Smooth muscle cell of the brain vasculature (primary cell): Measurements from ENCODE around the gene PMEL.
"Not testable (repeated sequence)": the region's sequence is repeated elsewhere in the genome, so short reads cannot be mapped to it uniquely, and the experiment has no call there.

ENCODE experiments used
- DNase-seq: peaks from one replicate; pipeline ENCODE4 v3.0.0-alpha.2; 2012; ENCODE audit warnings: low read depth, low spot score

The PMEL gene

GRCh38 chr12:55965941-55966407 lies at the start of gene PMEL:
PMEL (minus strand) TSS chr12:55966042; CDS start chr12:55966011, 31 bp downstream.
- no peak for DNase-seq

GRCh38 chr12:56014205-56014604 lies 48.4 kb upstream of the PMEL start:
- DNase-seq, result no peak

DNA sequence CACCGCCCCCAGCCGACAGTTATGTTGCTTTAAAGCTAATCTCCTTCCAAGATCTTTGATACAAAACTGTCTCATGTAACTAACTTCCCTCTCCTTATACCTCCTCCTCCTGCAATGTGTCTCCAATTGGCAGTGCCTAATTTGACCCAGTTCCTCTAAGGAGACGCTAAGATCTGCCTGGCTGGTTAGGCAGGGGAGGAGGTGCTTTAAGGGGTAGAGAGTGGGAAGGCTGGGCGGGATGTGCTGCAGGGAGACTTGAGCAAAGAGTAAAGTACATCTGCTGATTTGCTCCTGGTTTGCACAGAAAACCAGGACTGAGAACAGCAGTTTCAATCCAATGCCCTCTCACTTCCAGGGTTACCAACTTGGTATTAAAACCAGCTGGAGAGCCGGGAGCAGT lies 47.6 kb upstream of the PMEL start:
- no peak for DNase-seq

DNA sequence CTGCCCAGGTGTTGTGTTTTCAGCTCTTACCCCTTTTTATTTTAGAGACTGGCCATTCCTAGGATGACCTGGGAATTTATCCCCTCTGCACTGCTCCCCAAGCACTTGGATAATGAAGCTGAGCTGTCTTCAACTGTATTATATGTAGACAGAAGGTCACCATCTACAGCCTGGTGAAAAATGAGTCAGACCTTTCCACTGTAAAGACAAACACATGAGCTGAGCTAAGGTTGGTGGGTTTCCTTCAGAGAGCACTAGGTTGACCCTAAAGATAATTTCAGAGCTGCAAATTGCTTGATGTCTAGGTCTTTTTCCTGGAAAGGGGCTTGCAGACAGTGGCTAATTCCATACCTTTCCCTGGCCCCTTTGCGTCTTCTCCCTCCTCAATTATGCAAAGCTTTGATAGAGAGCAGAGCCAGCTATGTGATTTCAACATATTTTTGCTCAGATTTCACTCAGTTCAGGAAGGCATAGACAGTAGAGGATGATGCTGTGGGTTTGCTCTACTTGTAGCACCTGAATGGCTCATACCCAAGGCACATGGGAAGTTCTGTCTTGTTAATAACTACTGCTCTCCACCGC lies 45.8 kb upstream of the PMEL start:
- no peak for DNase-seq

- no peak for DNase-seq
Observed at GRCh38 chr12:56010111-56010570, 44.3 kb upstream of the PMEL start.

DNA sequence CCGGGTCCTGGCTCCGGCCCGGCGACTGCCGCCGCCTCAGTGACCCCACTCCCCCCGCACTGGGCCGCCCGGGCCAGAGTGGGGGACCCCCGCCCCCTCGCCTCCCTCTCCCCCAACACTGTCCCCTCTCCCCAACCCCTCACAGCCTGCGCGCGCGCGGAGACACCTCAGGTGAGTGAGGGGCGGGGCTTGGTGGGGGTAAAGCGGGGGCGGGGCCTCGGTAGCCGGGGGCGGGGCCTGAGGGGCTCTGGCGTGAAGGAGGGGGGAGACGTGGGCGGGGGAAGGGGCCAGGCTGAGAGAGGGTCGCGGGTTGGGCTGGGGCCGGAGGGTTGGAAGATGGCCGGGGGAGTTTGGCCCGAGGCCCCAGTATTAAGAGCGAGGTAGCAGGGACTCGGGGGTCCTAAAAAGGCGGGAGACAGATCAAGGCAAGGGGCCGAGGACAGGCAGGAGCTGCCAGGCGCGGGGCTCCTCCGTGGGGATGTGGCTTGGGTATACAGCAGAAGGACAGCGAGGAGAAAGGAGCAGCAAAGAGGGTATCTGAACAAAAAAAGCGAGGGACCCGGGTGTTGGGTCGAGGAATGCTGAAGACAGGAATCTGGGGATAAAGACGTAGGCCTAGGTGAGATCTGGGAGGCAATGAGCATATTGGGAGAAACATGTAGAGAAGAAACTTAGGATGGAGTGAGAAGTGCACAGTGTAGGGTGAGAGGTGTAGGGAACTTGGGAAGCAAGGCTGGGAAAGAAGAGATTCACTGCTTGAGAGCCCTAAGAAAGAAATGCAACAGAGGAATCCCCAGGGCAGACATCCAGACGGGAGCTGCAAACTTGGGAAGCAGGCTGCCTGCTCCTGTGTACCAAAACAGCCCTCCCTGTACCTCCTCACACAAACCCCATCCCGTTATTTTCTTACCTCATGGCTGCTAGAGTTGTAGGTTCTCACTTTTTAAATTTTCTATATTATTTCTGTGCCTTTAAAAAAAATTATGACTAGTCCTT lies 42.0 kb upstream of the PMEL start:
- no peak for DNase-seq

DNA sequence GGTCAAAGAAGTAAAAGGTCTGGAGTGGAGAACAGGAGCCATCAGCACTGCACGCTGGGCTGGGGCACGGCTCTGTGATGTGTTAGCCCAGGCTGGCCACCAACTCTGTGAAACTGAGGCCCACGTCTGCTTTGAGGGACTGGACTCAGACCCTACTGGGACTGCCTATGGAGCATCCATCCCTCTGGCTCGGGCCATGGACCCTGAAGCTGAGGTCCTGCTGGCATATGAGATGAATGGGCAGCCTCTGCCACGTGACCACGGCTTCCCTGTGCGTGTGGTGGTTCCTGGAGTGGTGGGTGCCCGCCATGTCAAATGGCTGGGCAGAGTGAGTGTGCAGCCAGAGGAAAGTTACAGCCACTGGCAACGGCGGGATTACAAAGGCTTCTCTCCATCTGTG lies 38.4 kb upstream of the PMEL start:
- no peak for DNase-seq

- DNase-seq, result not testable (repeated sequence)
Observed at GRCh38 chr12:56003376-56003775, 37.5 kb upstream of the PMEL start.

- no peak for DNase-seq
Observed at GRCh38 chr12:56001487-56002100, 35.8 kb upstream of the PMEL start.

GRCh38 chr12:55999999-56000540 lies 34.2 kb upstream of the PMEL start:
- DNase-seq, result not testable (repeated sequence)

GRCh38 chr12:55999522-55999921 lies 33.7 kb upstream of the PMEL start:
- DNase-seq, result not testable (repeated sequence)

- no peak for DNase-seq
Observed at GRCh38 chr12:55997535-55997859, 31.7 kb upstream of the PMEL start.

GRCh38 chr12:55996715-55997534 lies 31.1 kb upstream of the PMEL start, which contains the start of gene SUOX:
SUOX (plus strand) TSS chr12:55997276; CDS start chr12:56002222, 4,946 bp downstream.
- peak; percentile 88 for DNase-seq

DNA sequence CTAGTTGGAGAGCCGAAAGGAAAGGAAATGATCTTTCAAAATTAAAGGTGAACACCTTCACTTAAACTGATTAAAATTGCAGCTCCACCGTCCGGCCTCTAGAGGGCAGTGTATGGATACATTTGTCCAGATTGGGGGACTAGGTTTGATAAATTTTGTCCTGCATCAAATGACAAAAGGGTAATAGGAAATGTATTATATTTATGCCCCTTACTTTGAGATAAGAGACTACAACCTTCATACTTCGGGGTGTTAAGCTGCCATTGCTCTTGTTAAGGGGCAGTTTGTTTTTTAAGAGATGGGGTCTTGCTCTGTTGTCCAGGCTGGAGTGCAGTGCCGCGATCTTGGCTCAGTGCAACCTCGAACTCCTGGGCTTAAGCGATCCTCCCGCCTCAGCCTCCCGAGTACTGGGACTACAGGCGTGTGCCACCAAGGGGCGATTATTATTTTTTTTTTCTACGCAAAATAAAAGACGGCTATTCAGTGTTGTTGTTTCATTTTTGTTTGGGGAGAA lies 30.4 kb upstream of the PMEL start:
- DNase-seq, result no peak

GRCh38 chr12:55995366-55995765 lies 29.5 kb upstream of the PMEL start:
- DNase-seq, result no peak

- DNase-seq, result no peak
Observed at GRCh38 chr12:55993230-55993853, 27.5 kb upstream of the PMEL start.

DNA sequence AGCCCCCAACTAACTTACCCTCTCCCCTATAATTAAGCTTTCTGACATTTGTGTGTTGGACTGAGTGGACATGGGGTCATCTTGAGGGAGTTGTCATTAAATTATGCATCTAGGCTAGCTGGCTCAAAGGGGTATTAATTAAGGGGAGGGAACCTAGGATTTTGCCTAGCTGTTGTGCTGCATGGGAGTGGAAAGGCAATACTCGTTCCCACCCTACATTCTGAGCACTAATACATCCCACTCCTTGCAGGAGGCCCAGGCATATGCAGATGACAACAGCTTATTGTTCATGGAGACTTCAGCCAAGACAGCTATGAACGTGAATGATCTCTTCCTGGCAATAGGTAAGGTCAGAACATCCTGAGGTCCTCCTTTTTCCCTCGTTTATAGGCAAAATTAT lies 25.3 kb upstream of the PMEL start:
- no peak for DNase-seq

GRCh38 chr12:55985976-55986375 lies 20.1 kb upstream of the PMEL start:
- DNase-seq, result not testable (repeated sequence)

- DNase-seq, result no peak
Observed at GRCh38 chr12:55985341-55985740, 19.5 kb upstream of the PMEL start.

DNA sequence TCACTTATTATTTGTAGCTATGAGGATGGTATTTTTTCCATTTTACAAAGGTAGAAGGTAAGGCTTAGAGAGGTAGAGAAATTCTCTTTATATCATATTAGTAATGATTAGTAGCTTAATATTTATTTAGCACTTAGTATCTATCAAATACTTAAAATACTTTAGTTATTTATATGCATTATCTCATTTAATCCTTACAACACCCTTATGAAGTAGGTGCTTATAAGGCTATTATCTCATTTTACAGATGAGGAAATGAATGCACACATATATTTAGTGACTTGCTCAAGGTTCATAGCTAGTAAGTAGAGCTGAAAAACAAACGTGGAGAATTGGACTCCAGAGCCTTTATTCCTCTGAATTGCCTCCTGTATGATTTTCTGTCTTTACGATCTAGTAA lies 19.0 kb upstream of the PMEL start:
- DNase-seq, result no peak
